GM12872 (cell line): Measurements from ENCODE around the gene ZBTB34.

ENCODE experiments used
- TF ChIP-seq, protein P1 (sequence below): IDR thresholded peaks from 3 replicates; pipeline ENCODE4 v1.5.1; 2011; ENCODE audit warnings: low read depth, mild to moderate bottlenecking, low read length, moderate library complexity; ENCODE audit not compliant: insufficient read depth

Gene ZBTB34

DNA sequence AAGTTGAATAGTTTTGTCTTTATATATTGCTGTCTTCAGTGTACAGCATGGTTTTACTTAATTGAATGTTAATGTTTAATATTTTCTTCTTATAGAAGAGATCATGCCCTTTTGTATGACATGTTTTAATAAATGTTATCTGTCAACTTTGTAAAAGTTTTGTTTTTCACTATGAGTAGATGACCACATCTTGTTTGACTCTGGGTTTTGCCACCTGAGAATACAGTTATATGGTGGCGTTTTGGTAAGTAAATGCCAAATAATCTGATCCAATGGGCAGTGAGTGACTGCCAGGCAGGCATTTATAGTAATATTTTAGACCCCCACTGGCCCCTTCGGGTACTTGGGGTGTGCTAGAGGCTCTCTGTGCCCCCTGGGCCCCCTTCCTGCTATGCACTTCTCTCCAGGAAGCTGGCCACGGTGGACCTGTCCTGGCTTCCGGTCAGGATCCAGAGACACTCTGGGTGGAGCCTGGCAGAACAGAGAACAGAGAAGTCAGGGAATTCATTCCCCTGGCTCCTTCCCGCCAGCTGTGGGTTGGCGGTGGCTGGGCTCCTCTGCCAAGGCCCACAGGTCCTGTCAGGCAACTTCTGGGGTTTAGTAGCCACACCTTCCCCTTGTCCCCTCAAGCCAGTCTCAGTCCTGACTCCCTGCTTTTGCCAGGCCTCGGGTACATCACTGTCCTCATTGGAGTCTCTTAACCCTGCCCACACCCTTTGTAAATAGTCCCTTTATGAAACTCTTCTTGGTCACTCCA, 22.2 kb upstream of the ZBTB34 start:
- TF ChIP-seq, protein P1, sequence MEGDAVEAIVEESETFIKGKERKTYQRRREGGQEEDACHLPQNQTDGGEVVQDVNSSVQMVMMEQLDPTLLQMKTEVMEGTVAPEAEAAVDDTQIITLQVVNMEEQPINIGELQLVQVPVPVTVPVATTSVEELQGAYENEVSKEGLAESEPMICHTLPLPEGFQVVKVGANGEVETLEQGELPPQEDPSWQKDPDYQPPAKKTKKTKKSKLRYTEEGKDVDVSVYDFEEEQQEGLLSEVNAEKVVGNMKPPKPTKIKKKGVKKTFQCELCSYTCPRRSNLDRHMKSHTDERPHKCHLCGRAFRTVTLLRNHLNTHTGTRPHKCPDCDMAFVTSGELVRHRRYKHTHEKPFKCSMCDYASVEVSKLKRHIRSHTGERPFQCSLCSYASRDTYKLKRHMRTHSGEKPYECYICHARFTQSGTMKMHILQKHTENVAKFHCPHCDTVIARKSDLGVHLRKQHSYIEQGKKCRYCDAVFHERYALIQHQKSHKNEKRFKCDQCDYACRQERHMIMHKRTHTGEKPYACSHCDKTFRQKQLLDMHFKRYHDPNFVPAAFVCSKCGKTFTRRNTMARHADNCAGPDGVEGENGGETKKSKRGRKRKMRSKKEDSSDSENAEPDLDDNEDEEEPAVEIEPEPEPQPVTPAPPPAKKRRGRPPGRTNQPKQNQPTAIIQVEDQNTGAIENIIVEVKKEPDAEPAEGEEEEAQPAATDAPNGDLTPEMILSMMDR, result no peak

DNA sequence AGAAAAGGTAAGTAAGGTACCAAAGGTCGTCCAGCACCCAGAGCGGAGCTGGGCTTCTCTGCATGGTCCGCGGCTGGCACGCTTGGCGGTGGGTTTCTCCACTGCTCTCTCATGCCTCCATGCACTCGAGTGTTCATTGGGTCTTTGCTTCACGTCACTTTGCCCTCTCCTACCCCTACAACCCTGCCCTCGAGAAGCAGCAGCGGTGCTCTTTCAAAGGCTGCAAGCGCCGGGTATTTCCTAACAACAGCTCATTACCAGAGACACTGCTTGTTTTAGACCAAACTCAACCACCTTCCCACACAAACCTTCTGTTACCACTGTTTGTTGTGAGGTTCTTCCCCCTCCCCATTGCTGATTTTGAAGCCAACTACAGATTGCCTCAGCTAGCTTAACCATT, 21.5 kb upstream of the ZBTB34 start:
- TF ChIP-seq, protein P1, result no peak

DNA sequence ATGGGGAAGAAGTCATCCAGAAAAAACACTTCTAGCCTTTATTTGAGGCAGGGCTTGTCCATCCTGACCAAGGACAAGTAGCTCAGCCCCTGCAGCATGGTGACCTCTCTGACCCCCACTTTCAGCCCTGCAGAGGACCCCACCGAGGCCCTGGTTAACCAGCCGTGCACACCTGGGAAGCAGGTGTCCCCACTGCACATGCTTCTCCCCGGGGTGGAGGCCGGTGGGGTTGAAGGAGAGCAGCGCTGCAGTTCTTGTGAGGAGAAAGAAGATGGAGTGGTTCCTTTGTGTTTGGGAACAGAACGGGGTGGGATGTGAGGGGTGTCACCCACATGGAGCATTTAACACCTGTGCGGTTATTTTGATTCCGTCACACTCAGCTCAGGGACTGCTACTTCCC, 21.1 kb upstream of the ZBTB34 start:
- TF ChIP-seq, protein P1, result no peak

DNA sequence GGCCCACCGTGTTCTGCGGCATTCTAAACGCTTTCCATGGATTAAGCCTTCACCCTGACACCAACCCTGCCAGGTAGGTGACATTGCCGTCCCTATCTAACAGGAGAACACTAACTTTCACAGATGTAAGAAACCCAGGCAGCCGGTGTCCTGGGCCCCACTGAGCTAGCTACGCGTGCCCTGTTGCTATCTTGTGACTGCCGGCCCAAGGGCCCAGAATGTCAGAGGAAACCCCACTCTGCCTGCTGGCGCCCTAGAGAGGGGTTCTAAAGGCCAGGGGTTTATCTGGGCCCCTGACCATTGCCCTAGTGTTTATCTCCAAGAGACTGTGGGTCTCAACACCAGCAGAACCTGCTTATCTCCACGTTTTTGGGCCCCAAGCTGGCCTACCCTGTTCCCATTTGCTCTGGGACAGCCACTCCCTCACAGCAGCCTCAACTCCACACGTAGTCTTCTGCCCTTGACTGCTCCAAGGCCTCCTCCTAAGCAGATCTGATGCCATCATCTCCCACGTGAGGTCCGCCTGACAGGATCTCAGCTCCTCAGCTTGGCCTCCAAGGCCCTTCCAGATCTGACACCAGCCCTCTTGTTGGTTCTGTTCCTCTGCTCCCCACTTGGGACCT, 18.1 kb upstream of the ZBTB34 start:
- TF ChIP-seq, protein P1, result no peak

DNA sequence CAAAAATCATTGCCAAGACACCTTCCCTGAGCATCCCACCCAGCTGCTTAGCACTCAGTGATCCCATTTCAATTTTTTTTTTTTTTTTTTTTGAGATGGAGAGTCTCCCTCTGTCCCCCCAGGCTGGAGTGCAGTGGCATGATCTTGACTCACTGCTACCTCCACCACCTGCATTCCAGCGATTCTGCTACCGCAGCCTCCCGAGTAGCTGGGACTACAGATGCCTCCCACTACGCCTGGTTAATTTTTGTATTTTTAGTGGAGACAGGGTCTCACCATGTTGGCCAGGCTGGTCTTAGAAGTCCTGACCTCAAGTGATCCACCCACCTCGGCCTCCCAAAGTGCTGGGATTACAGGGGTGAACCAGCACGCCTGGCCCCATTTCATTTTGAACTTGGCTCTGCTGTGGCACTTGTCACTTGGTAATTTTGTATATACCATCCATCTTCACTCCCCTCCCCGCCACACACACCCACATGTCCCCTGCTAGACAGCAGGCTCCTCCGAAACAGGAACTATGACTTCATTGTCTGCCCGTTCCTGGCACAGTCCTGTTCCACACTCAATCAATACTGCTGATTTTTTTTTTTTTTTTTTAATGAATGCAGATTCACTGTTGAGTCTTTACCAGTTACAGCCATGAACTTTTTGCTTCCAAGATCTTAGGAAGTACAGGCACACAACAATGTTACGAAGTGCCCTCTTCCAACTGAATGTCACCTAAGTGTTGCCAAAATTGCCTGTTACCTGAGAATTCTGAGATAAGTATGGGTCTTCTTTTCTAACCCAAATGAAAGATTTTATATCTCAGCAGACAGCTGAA, 17.3 kb upstream of the ZBTB34 start:
- TF ChIP-seq, protein P1, result no peak

DNA sequence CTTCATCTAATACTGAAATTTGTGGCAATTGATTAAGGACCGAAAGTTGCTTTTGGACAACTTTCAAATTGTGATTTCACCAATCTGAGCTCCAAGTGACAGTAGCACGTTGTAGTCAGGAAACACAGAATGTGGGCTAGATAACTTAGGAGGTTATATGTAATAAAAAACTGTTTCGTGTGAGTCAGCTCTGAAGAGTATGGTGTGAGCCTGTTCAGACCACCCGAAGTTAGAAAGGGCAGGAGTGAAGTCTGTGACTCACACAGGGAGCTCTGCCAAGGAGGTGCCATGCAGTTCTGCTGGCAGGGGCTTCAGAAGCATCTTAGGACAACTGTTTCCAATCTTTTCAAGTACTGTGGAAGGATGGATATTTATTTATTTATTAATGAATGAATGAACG, 16.4 kb upstream of the ZBTB34 start:
- TF ChIP-seq, protein P1, result no peak

DNA sequence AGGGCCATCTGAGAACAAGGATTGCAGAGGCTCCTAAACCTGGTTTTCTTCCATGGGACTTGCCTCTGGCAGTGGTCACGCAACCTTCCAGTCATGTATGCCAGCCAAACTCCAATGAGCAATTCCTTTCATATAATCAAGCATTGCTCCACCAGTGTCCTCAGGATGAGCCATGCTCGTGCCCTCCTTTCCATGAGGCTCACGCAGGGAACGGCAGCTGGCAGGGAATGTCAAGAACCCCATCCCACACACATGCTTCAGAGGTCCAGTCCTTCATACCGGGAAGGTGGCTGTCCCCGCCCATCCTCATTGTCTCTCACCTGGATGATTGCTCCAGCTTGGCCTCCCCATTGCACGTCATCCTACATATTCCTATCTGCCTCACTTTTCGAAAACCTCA, 13.4 kb upstream of the ZBTB34 start:
- TF ChIP-seq, protein P1, result no peak
